ENCODE data around the gene MYO15A.

MYO15A gene

GRCh38 chr17:18224387-18225120, 116.0 kb downstream of the MYO15A start:
- no peak for DNase-seq

GRCh38 chr17:18225121-18225641, 116.6 kb downstream of the MYO15A start, which contains the start of gene LLGL1:
TSS of gene LLGL1 (plus strand) at chr17:18225635. CDS start at chr17:18225683, 48 bp downstream.
- peak; percentile 51 to 76 for DNase-seq

GRCh38 chr17:18225642-18226283, 117.2 kb downstream of the MYO15A start:
- no peak for DNase-seq

- no peak for DNase-seq
Measured at GRCh38 chr17:18226284-18226945, 117.9 kb downstream of the MYO15A start.

GRCh38 chr17:18227635-18228034, 119.1 kb downstream of the MYO15A start:
- no peak for DNase-seq

- no peak for DNase-seq
Measured at GRCh38 chr17:18228176-18228682, 119.7 kb downstream of the MYO15A start.

- no peak for DNase-seq
Measured at GRCh38 chr17:18229254-18229653, 120.7 kb downstream of the MYO15A start.

Measured in cerebellar nuclear complex (tissue), 1 donor.